Lung (tissue), 12 donors: Measurements from ENCODE around the gene ACVR2A. TPM values are rescaled to one million over a fixed set of nuclear protein-coding genes. Genes with fewer than 3 reads are reported as not detected.
A peak's percentile ranks its signal among the peaks of the same experiment; 100 is the strongest.

Source experiments
- ATAC-seq: fragments of 200-7000 bp; cut with Tn5 transposase; one replicate; pipeline ENCODE4 v1.9.1; 2020; ENCODE audit warnings: moderate number of reproducible peaks; ENCODE audit not compliant: insufficient read depth, low FRiP score
- DNase-seq, 3 donors: peaks; one replicate each; pipeline ENCODE4 v3.0.0-alpha.2; 2013 to 2017
- H3K27ac ChIP-seq, 2 donors: one replicate each; pipeline ENCODE4 v1.5.1; 2013; ENCODE audit warnings: mild to moderate bottlenecking in 2 of 2, moderate library complexity in 2 of 2, control low read depth in 1 of 2, inconsistent platforms in 1 of 2, low read depth in 1 of 2, low read length in 1 of 2
- H3K27me3 ChIP-seq, 3 donors: one replicate each; pipeline ENCODE4 v1.5.1; 2013; ENCODE audit warnings: low read length in 2 of 3; ENCODE audit not compliant: control insufficient read depth in 3 of 3, insufficient read depth in 3 of 3
- H3K36me3 ChIP-seq, 4 donors: one replicate each; pipeline ENCODE4 v1.5.1; 2013; ENCODE audit warnings: low read length in 4 of 4, mild to moderate bottlenecking in 1 of 4, moderate library complexity in 1 of 4; ENCODE audit not compliant: control insufficient read depth in 4 of 4, insufficient read depth in 4 of 4
- H3K4me1 ChIP-seq, 5 donors: one replicate each; pipeline ENCODE4 v1.5.1; 2013; ENCODE audit warnings: low read length in 5 of 5, mild to moderate bottlenecking in 2 of 5, moderate library complexity in 1 of 5; ENCODE audit not compliant: control insufficient read depth in 5 of 5, insufficient read depth in 5 of 5
- H3K4me3 ChIP-seq: one replicate; pipeline ENCODE4 v1.5.1; 2013; ENCODE audit warnings: mild to moderate bottlenecking, control low read depth, moderate library complexity
- H3K9ac ChIP-seq, 2 donors: one replicate each; pipeline ENCODE4 v1.5.1; 2013; ENCODE audit warnings: low read length in 2 of 2, control low read depth in 1 of 2; ENCODE audit not compliant: insufficient read depth in 1 of 2
- H3K9me3 ChIP-seq, 4 donors: one replicate each; pipeline ENCODE4 v1.5.1; 2013; ENCODE audit warnings: low read length in 3 of 4, mild to moderate bottlenecking in 1 of 4, moderate library complexity in 1 of 4; ENCODE audit not compliant: control insufficient read depth in 4 of 4, insufficient read depth in 3 of 4
- CTCF ChIP-seq: IDR thresholded peaks from 2 replicates; pipeline ENCODE4 v1.5.1; 2012; ENCODE audit warnings: mild to moderate bottlenecking; ENCODE audit errors: control extremely low read depth, extremely low read depth
- WGBS, 2 donors: extraction: QIAGEN DNeasy Blood & Tissue Kit; methylation state at CpG; one replicate each; pipeline ENCODE4 v1.1.7; 2013; 5-methylcytosine and 5-hydroxymethylcytosine counted together
- polyA plus RNA-seq, 2 donors: library from polyadenylated mRNA; stranded (reverse); fragments of 200-250 nt; gene quantifications; one replicate each; pipeline ENCODE4 v1.2.1, GENCODE V29; 2013
- total RNA-seq, 2 donors: library from RNA; depleted of rRNA in 1 of 2; stranded (reverse); fragments of >200 nt in 1 of 2; gene quantifications; one replicate each; pipeline ENCODE4 v1.2.1, GENCODE V29; 2014 to 2021
- donor health status: control.
- donor health status: control.
- donor health status: Bipolar disorder and iron deficiency.
- donor health status: healthy.
- donor health status: DM: yes; HTN: yes; CAD: no.

ACVR2A gene
- total and polyA plus RNA-seq, 4 donors, result 4.0 to 56.5 (median 10.9) TPM

GRCh38 chr2:147872967-147873366 lies 28.1 kb downstream of the ACVR2A start:
- Histone ChIP-seq H3K9ac (no peak overlapping the region), H3K27ac (no peak overlapping the region), H3K36me3 (no peaks in the 10 kb centered on the region), H3K4me3 (no peak overlapping the region), H3K4me1 (peaks cover 0 to 15% (median 2%) of the 10 kb centered on the region in 5 donors), H3K9me3 (no peaks in the 10 kb centered on the region), H3K27me3 (no peaks in the 10 kb centered on the region)
- DNase-seq, result no peak
- ATAC-seq, result no peak
- no peak for TF ChIP-seq CTCF

GRCh38 chr2:147873859-147874483 lies 29.1 kb downstream of the ACVR2A start:
- 93 to 99% methylated on average over 1 of the region's 1 CpG for WGBS, 2 donors

GRCh38 chr2:147879846-147880245 lies 35.0 kb downstream of the ACVR2A start:
- H3K4me1 ChIP-seq, result peaks cover 0 to 32% (median 0%) of the 10 kb centered on the region in 5 donors
- no peaks in the 10 kb centered on the region for H3K36me3 ChIP-seq
- DNase-seq (no peak), ATAC-seq (no peak)
- H3K9ac ChIP-seq, result no peak overlapping the region
- H3K9me3 ChIP-seq, result no peaks in the 10 kb centered on the region
- H3K27me3 ChIP-seq, result no peaks in the 10 kb centered on the region
- no peak overlapping the region for H3K27ac ChIP-seq
- no peak overlapping the region for H3K4me3 ChIP-seq
- no peak for TF ChIP-seq CTCF

More at GRCh38 chr2:147873859-147874483, 29.1 kb downstream of the ACVR2A start:
- no peak overlapping the region for H3K9ac ChIP-seq
- TF ChIP-seq CTCF, result no peak
- H3K9me3 ChIP-seq, result no peaks in the 10 kb centered on the region
- no peaks in the 10 kb centered on the region for H3K27me3 ChIP-seq
- no peak overlapping the region for H3K27ac ChIP-seq
- H3K4me1 ChIP-seq, result peaks cover 0 to 14% (median 0%) of the 10 kb centered on the region in 5 donors
- no peaks in the 10 kb centered on the region for H3K36me3 ChIP-seq
- ATAC-seq (no peak), DNase-seq (no peak)
- no peak overlapping the region for H3K4me3 ChIP-seq

GRCh38 chr2:147882631-147883030 lies 37.8 kb downstream of the ACVR2A start:
- H3K36me3 ChIP-seq, result no peaks in the 10 kb centered on the region
- DNase-seq, result peak in 2 of 3 donors; percentile 51 to 70
- no peaks in the 10 kb centered on the region for H3K27me3 ChIP-seq
- no peaks in the 10 kb centered on the region for H3K9me3 ChIP-seq
- H3K4me3 ChIP-seq, result no peak overlapping the region
- H3K9ac ChIP-seq, result no peak overlapping the region
- no peak for TF ChIP-seq CTCF
- H3K4me1 ChIP-seq, result peaks cover 0 to 32% (median 0%) of the 10 kb centered on the region in 5 donors
- H3K27ac ChIP-seq, result no peak overlapping the region
- ATAC-seq, result no peak
